ENCODE data around the gene GABPA.

The GABPA gene

DNA sequence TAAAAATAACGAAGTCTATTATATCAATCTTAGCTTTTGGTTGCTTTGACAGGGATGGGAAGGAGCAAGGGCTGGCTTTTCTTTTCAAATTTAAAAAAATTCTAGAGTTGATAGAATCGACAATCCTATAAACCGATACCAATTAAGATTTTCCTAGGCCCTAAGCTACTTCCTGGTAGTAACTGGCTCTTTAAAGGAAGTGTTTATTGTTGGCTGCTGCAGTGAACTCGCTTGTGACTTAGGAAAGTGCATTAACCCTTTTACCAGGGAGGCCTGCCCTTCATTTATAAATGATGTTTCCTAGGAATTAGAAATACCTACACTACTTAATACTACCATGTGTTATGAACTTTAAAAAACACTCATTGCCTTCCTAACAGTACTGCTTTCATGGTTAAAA is 33.2 kb upstream of the GABPA start:
- H3K4me1 ChIP-seq (ENCODE audit: insufficient read depth, low read length), result no peaks in the 10 kb centered on the region
- TF ChIP-seq, protein P1, sequence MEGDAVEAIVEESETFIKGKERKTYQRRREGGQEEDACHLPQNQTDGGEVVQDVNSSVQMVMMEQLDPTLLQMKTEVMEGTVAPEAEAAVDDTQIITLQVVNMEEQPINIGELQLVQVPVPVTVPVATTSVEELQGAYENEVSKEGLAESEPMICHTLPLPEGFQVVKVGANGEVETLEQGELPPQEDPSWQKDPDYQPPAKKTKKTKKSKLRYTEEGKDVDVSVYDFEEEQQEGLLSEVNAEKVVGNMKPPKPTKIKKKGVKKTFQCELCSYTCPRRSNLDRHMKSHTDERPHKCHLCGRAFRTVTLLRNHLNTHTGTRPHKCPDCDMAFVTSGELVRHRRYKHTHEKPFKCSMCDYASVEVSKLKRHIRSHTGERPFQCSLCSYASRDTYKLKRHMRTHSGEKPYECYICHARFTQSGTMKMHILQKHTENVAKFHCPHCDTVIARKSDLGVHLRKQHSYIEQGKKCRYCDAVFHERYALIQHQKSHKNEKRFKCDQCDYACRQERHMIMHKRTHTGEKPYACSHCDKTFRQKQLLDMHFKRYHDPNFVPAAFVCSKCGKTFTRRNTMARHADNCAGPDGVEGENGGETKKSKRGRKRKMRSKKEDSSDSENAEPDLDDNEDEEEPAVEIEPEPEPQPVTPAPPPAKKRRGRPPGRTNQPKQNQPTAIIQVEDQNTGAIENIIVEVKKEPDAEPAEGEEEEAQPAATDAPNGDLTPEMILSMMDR (IDR thresholded peaks at IDR 0.05; ENCODE audit: borderline replicate concordance, extremely low read depth, low read length, poor library complexity, severe bottlenecking), result no peak
- TF ChIP-seq EZH2 (IDR thresholded peaks at IDR 0.05; ENCODE audit: borderline replicate concordance, low read depth, low read length, severe bottlenecking), result no peak
- H3K27me3 ChIP-seq (ENCODE audit: insufficient read depth, low read length, poor library complexity), result no peaks in the 10 kb centered on the region
- no peak overlapping the region; the same call in 1 of the 2 replicates for H2AFZ ChIP-seq (ENCODE audit: low read depth, low read length)
- no peaks in the 10 kb centered on the region for H4K20me1 ChIP-seq (ENCODE audit: insufficient read depth, low read length)
- no peaks in the 10 kb centered on the region for H3K9me3 ChIP-seq (ENCODE audit: insufficient read depth, low read length, severe bottlenecking)
- no peak overlapping the region for H3K27ac ChIP-seq (ENCODE audit: low read length)
- ATAC-seq (ENCODE audit: insufficient read depth, low read depth) (no peak), DNase-seq (no peak)
- no peak overlapping the region for H3K9ac ChIP-seq (ENCODE audit: low read depth, low read length)
- no peak overlapping the region for H3K4me3 ChIP-seq (ENCODE audit: low read depth in 1 of 2, low read length in 2 of 2)
- no peak overlapping the region for H3K4me2 ChIP-seq (ENCODE audit: insufficient read depth, low read length)
- no peaks in the 10 kb centered on the region for H3K36me3 ChIP-seq (ENCODE audit: insufficient read depth, low read length)
- H3K79me2 ChIP-seq (ENCODE audit: insufficient read depth, low read length), result no peaks in the 10 kb centered on the region

DNA sequence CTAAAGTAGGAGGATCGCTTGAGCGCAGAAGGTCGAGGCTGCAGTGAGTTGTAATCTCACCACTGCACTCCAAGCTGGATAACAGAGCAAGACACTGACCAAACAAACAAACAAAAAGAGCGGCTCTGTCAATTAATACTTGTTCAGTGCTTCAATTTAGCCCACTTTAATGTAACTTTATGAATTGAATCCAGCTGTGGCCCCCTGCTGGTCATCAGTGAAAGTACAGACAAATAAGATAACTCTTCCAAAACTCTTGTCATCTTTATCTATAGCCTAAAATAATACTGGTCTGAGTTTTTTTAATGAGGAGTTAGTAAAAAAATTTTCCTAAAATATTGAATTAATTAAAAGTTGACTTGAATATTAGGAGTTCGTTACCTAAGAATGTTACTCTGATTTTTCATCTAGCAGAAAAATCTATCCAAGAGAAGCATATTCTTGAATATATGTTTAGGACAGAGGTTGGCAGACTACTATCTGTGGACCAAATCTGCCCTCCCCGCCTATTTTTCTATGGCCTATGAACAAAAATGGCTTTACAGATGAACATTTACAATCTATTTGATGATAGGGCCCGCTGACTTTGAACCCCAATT is 26.2 kb upstream of the GABPA start:
- no peaks in the 10 kb centered on the region for H3K36me3 ChIP-seq (ENCODE audit: insufficient read depth, low read length)
- no peak overlapping the region for H3K4me3 ChIP-seq (ENCODE audit: low read depth in 1 of 2, low read length in 2 of 2)
- no peaks in the 10 kb centered on the region for H3K9me3 ChIP-seq (ENCODE audit: insufficient read depth, low read length, severe bottlenecking)
- H4K20me1 ChIP-seq (ENCODE audit: insufficient read depth, low read length), result no peaks in the 10 kb centered on the region
- H3K27me3 ChIP-seq (ENCODE audit: insufficient read depth, low read length, poor library complexity), result no peaks in the 10 kb centered on the region
- TF ChIP-seq EZH2 (IDR thresholded peaks at IDR 0.05; ENCODE audit: borderline replicate concordance, low read depth, low read length, severe bottlenecking), result no peak
- TF ChIP-seq, protein P1 (IDR thresholded peaks at IDR 0.05; ENCODE audit: borderline replicate concordance, extremely low read depth, low read length, poor library complexity, severe bottlenecking), result peak; percentile 79
- H3K9ac ChIP-seq (ENCODE audit: low read depth, low read length), result no peak overlapping the region
- peak; percentile 64; the same call in 2 of the 3 replicates for ATAC-seq (ENCODE audit: insufficient read depth, low read depth)
- DNase-seq, result peak; percentile 42
- H2AFZ ChIP-seq (ENCODE audit: low read depth, low read length), result peak overlapping the region; percentile 41; the same call in 1 of the 2 replicates
- H3K27ac ChIP-seq (ENCODE audit: low read length), result no peak overlapping the region
- H3K4me2 ChIP-seq (ENCODE audit: insufficient read depth, low read length), result no peak overlapping the region
- H3K79me2 ChIP-seq (ENCODE audit: insufficient read depth, low read length), result no peaks in the 10 kb centered on the region
- no peaks in the 10 kb centered on the region for H3K4me1 ChIP-seq (ENCODE audit: insufficient read depth, low read length)

DNA sequence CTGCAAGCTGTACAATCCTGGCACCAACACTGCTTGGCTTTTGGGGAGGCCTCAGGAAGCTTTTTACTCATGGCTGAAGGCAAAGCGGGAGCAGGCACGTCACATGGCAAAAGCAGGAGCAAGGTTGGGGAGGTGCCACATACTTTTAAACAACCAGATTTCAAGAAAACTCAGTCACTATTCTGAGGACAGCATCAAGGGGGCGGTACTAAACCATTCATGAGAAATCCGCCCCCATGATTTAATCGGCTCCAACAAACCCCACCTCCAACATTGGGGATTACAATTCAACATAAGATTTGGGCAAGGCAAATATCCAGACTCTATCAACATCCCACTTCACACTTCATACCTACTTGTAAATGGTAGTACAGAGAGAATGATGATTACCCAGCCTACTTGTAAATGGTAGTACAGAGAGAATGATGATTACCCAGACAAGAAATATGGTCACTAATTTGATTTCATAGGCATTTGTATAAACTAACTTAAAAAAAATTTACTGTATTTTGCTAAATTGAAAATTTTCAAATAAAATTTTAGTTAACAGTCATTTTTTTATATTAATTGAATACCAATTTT is 25.0 kb upstream of the GABPA start:
- Histone ChIP-seq H2AFZ (ENCODE audit: low read depth, low read length) (no peak overlapping the region), H3K4me3 (ENCODE audit: low read depth in 1 of 2, low read length in 2 of 2) (no peak overlapping the region), H3K9ac (ENCODE audit: low read depth, low read length) (no peak overlapping the region), H3K4me1 (ENCODE audit: insufficient read depth, low read length) (no peaks in the 10 kb centered on the region), H3K9me3 (ENCODE audit: insufficient read depth, low read length, severe bottlenecking) (no peaks in the 10 kb centered on the region), H3K4me2 (ENCODE audit: insufficient read depth, low read length) (no peak overlapping the region), H3K27ac (ENCODE audit: low read length) (no peak overlapping the region), H3K36me3 (ENCODE audit: insufficient read depth, low read length) (no peaks in the 10 kb centered on the region), H3K79me2 (ENCODE audit: insufficient read depth, low read length) (no peaks in the 10 kb centered on the region), H3K27me3 (ENCODE audit: insufficient read depth, low read length, poor library complexity) (no peaks in the 10 kb centered on the region), H4K20me1 (ENCODE audit: insufficient read depth, low read length) (no peaks in the 10 kb centered on the region)
- DNase-seq, result no peak
- no peak for ATAC-seq (ENCODE audit: insufficient read depth, low read depth)
- no peak for TF ChIP-seq EZH2 (IDR thresholded peaks at IDR 0.05; ENCODE audit: borderline replicate concordance, low read depth, low read length, severe bottlenecking)
- TF ChIP-seq, protein P1 (IDR thresholded peaks at IDR 0.05; ENCODE audit: borderline replicate concordance, extremely low read depth, low read length, poor library complexity, severe bottlenecking), result no peak

Data from DND-41 (cell line).